Activated B cell treated with CpG ODN at 0.5 μM for 24 hours (primary cell): Measurements from ENCODE around the gene STMND1. TPM values are rescaled to one million over a fixed set of nuclear protein-coding genes. Genes with fewer than 3 reads are reported as not detected.

Experiments
- ATAC-seq: fragments of 200-7000 bp; cut with Tn5 transposase; one replicate; pipeline ENCODE4 v1.10.0; 2021; ENCODE audit warnings: low read depth, mild to moderate bottlenecking, moderate library complexity
- CTCF ChIA-PET: fragments of 350-600 bp; sonication (Branson Sonifier 250); formaldehyde crosslinking; loops from one replicate; lab custom pipeline; 2021; ENCODE audit warnings: antibody characterized with exemption; lab: Charles Lee
- POLR2A ChIA-PET: fragments of 350-600 bp; sonication (Branson Sonifier 250); formaldehyde crosslinking; loops from one replicate; lab custom pipeline; 2021; ENCODE audit warnings: antibody characterized with exemption; lab: Charles Lee
- DNase-seq: peaks from one replicate; pipeline ENCODE4 v3.0.0; 2022
- H3K27ac Mint-ChIP-seq: one replicate; pipeline ENCODE4 v1.8.0; 2020; ENCODE audit warnings: mixed read lengths
- H3K27me3 Mint-ChIP-seq: one replicate; pipeline ENCODE4 v1.8.0; 2021; ENCODE audit warnings: mixed read lengths
- H3K36me3 Mint-ChIP-seq: one replicate; pipeline ENCODE4 v1.8.0; 2021; ENCODE audit warnings: low read depth, mixed read lengths
- H3K4me1 Mint-ChIP-seq: one replicate; pipeline ENCODE4 v1.8.0; 2021; ENCODE audit warnings: mixed read lengths
- H3K4me3 Mint-ChIP-seq: one replicate; pipeline ENCODE4 v1.8.0; 2020; ENCODE audit warnings: mild to moderate bottlenecking, mixed read lengths
- H3K9me3 Mint-ChIP-seq: one replicate; pipeline ENCODE4 v1.8.0; 2020; ENCODE audit warnings: mixed read lengths
- CTCF ChIP-seq: fragments of 200-600 bp; IDR thresholded peaks from one replicate; pipeline ENCODE4 v1.8.0; 2022; ENCODE audit warnings: antibody characterized with exemption, mild to moderate bottlenecking
- intact Hi-C: fragments of 100-400 bp; cut with micrococcal nuclease; formaldehyde crosslinking; loops from one replicate; pipeline ENCODE4 v1.15.1; 2024
- total RNA-seq: library from RNA; stranded (reverse); gene quantifications from 2 replicates; pipeline ENCODE4 v1.2.3, GENCODE V29; 2022

The STMND1 gene
- total RNA-seq, 1 donor from 2014 or later, result not detected

DNA sequence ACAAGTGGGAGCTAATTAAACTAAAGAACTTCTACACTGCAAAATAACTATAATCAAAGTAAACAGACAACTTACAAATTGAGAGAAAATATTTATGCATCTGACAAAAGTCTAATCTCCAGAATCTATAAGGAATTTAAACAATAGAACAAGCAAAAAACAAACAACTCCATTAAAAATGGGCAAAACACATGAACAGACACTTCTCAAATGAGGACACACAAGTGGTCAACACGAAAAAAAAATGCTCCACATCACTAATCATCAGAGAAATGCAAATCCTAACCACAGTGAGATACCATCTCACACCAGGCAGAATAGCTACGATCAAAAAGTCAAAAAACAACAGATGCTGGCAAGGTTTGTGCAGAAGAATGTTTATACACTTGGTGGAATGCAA is 36.2 kb downstream of the STMND1 start:
- Mint-ChIP-seq H3K27ac (no peak overlapping the region), H3K4me3 (no peak overlapping the region), H3K4me1 (no peaks in the 10 kb centered on the region), H3K36me3 (no peaks in the 10 kb centered on the region), H3K27me3 (no peaks in the 10 kb centered on the region), H3K9me3 (peaks cover 19% of the 10 kb centered on the region)
- ATAC-seq, result no peak
- intact Hi-C loops, result no loop called here
- DNase-seq, result no peak
- POLR2A ChIA-PET, result no interaction called here
- no peak for TF ChIP-seq CTCF
- CTCF ChIA-PET, result no interaction called here

DNA sequence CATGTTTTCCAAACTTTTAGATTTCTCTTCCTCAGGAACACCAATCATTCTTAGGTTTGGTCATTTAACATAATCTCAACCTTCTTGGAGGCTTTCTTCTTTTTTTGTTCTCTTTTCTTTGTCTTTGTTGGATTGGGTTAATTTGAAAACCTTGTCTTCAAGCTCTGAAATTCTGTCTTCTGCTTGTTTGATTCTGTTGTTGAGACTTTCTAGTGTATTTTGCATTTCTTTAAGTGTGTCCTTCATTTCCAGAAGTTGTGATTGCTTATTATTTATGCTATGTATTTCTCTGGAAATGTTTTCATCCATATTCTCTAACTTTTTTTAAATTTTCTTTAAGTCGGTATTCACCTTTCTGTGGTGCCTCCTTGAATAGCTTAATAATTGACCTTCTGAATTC is 42.2 kb downstream of the STMND1 start:
- Mint-ChIP-seq H3K36me3 (no peaks in the 10 kb centered on the region), H3K4me1 (no peaks in the 10 kb centered on the region), H3K9me3 (peaks cover 21% of the 10 kb centered on the region), H3K27ac (no peak overlapping the region), H3K27me3 (no peaks in the 10 kb centered on the region), H3K4me3 (no peak overlapping the region)
- TF ChIP-seq CTCF, result no peak
- ChIA-PET POLR2A (no interaction called here), CTCF (no interaction called here)
- ATAC-seq (no peak), DNase-seq (no peak)
- intact Hi-C loops, result no loop called here

- H3K27ac Mint-ChIP-seq, result no peak overlapping the region
- no peak for TF ChIP-seq CTCF
- no peaks in the 10 kb centered on the region for H3K27me3 Mint-ChIP-seq
- ATAC-seq (no peak), DNase-seq (no peak)
- H3K4me3 Mint-ChIP-seq, result no peak overlapping the region
- intact Hi-C loops, result no loop called here
- CTCF ChIA-PET, result no interaction called here
- H3K4me1 Mint-ChIP-seq, result no peaks in the 10 kb centered on the region
- POLR2A ChIA-PET, result no interaction called here
- no peaks in the 10 kb centered on the region for H3K36me3 Mint-ChIP-seq
- peaks cover 16% of the 10 kb centered on the region for H3K9me3 Mint-ChIP-seq
Measured at GRCh38 chr6:17149571-17149970, 47.7 kb downstream of the STMND1 start.

GRCh38 chr6:17150096-17150495 is 48.2 kb downstream of the STMND1 start:
- Mint-ChIP-seq H3K27ac (no peak overlapping the region), H3K4me3 (no peak overlapping the region), H3K36me3 (no peaks in the 10 kb centered on the region), H3K27me3 (no peaks in the 10 kb centered on the region), H3K4me1 (no peaks in the 10 kb centered on the region), H3K9me3 (peaks cover 15% of the 10 kb centered on the region)
- POLR2A ChIA-PET, result no interaction called here
- DNase-seq (no peak), ATAC-seq (no peak)
- no peak for TF ChIP-seq CTCF
- CTCF ChIA-PET, result no interaction called here
- intact Hi-C loops, result loop anchor here (10.0 kb wide), 1 partner anchor 1175 kb away; no protein-coding TSS in a partner anchor

DNA sequence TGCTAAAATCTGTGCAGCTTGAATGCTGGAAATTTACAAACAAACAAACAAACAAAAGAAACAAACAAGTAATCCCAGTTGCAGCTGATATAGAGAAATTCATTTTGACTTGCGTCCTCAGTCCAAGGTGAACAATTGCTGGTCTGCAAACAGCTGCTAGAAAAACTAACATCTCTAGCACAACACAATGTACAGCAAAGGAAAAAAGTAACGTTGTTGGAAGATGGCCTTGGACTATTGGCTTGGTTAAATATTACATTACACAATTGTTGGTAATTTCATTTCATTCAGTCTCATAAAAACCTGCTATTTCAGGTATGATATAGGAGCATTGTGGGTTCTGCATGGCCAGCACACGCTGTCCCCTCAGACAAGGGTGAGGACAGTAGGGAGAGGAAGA is 50.0 kb downstream of the STMND1 start:
- intact Hi-C loops, result loop anchor here (10.0 kb wide), 1 partner anchor 1173 kb away; no protein-coding TSS in a partner anchor
- TF ChIP-seq CTCF, result no peak
- H3K9me3 Mint-ChIP-seq, result peaks cover 15% of the 10 kb centered on the region
- H3K4me3 Mint-ChIP-seq, result no peak overlapping the region
- POLR2A ChIA-PET, result no interaction called here
- DNase-seq (no peak), ATAC-seq (no peak)
- H3K36me3 Mint-ChIP-seq, result no peaks in the 10 kb centered on the region
- H3K4me1 Mint-ChIP-seq, result no peaks in the 10 kb centered on the region
- no peak overlapping the region for H3K27ac Mint-ChIP-seq
- H3K27me3 Mint-ChIP-seq, result no peaks in the 10 kb centered on the region
- CTCF ChIA-PET, result no interaction called here
